Suppressor macrophage (primary cell): ENCODE measurements around the gene USP17L13.
"Not testable (repeated sequence)": the region's sequence is repeated elsewhere in the genome, so short reads cannot be mapped to it uniquely, and the experiment has no call there.

ENCODE experiments used
- DNase-seq, 4 experiments: peaks; one replicate each; pipeline ENCODE4 v3.0.0-alpha.2; 2020 to 2022
- total RNA-seq, 17 experiments: gene quantifications; one replicate each; lab custom pipeline; 2026; ENCODE audit warnings: mixed read lengths in 6 of 17, inconsistent platforms in 3 of 17; lab: John Stamatoyannopoulos, UW

USP17L13 gene, protein sequence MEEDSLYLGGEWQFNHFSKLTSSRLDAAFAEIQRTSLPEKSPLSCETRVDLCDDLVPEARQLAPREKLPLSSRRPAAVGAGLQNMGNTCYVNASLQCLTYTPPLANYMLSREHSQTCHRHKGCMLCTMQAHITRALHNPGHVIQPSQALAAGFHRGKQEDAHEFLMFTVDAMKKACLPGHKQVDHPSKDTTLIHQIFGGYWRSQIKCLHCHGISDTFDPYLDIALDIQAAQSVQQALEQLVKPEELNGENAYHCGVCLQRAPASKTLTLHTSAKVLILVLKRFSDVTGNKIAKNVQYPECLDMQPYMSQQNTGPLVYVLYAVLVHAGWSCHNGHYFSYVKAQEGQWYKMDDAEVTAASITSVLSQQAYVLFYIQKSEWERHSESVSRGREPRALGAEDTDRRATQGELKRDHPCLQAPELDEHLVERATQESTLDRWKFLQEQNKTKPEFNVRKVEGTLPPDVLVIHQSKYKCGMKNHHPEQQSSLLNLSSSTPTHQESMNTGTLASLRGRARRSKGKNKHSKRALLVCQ
- 0 reads per million in 17 experiments for total RNA-seq

DNA sequence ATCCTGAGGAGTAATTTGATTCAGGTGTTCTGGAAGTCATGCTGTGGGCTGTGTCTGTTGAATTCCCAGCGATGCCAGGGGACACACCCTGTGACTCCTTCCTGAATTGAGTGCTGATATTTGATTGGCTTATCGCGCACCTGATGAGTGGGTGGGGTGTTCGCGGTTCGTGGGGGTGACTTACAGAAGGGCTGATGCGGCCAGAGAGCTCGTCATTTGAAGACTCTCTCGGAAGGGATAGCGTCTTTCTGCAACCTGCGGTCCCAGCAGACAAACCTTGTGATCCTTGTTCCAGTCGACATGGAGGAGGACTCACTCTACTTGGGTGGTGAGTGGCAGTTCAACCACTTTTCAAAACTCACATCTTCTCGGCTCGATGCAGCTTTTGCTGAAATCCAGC is at the start of gene USP17L13:
Gene USP17L13, plus strand, starts transcription at position 301 of the 400 bp plus-strand sequence. Its CDS starts 0 bp downstream, at position 301.
- DNase-seq: not testable (repeated sequence)

DNA sequence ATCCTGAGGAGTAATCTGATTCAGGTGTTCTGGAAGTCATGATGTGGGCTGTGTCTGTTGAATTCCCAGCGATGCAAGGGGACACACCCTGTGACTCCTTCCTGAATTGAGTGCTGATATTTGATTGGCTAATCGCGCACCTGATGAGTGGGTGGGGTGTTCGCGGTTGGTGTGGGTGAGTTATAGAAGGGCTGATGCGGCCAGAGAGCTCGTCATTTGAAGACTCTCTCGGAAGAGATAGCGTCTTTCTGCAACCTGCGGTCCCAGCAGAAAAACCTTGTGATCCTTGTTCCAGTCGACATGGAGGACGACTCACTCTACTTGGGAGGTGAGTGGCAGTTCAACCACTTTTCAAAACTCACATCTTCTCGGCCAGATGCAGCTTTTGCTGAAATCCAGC is 14.3 kb upstream of the USP17L13 start, which contains the start of gene USP17L10:
Gene USP17L10, plus strand, starts transcription at position 301 of the 400 bp plus-strand sequence. Its CDS starts 0 bp downstream, at position 301.
- DNase-seq: not testable (repeated sequence)

DNA sequence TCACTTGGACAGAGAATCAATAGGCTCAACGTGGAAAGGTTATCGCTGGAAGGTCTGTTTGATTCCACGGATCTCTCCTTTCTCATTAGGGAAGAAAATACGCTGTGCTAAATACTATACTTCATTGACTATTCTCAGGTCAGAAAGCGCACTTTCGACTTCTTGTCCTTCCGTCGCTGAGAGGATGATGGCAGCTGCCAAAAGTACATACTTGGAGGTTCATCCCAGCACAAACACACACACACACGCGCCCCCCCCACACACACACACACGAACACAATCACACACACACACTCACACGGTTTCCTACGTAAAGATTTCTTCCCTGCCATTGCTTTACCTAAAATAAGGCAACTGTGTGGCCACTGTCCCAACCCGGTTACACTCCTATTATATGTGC is 10.0 kb upstream of the USP17L13 start:
- not testable (repeated sequence) for DNase-seq

DNA sequence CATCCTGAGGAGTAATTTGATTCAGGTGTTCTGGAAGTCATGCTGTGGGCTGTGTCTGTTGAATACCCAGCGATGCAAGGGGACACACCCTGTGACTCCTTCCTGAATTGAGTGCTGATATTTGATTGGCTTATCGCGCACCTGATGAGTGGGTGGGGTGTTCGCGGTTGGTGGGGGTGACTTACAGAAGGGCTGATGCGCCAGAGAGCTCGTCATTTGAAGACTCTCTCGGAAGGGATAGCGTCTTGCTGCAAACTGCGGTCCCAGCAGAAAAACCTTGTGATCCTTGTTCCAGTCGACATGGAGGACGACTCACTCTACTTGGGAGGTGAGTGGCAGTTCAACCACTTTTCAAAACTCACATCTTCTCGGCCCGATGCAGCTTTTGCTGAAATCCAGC is 9.6 kb upstream of the USP17L13 start, which contains the start of gene USP17L11:
Gene USP17L11, plus strand, starts transcription at position 301 of the 400 bp plus-strand sequence. Its CDS starts 0 bp downstream, at position 301.
- DNase-seq: not testable (repeated sequence)

DNA sequence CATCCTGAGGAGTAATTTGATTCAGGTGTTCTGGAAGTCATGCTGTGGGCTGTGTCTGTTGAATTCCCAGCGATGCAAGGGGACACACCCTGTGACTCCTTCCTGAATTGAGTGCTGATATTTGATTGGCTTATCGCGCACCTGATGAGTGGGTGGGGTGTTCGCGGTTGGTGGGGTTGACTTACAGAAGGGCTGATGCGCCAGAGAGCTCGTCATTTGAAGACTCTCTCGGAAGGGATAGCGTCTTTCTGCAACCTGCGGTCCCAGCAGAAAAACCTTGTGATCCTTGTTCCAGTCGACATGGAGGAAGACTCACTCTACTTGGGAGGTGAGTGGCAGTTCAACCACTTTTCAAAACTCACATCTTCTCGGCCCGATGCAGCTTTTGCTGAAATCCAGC is 4.8 kb upstream of the USP17L13 start, which contains the start of gene USP17L12:
Gene USP17L12, plus strand, starts transcription at position 301 of the 400 bp plus-strand sequence. Its CDS starts 0 bp downstream, at position 301.
- not testable (repeated sequence) for DNase-seq

DNA sequence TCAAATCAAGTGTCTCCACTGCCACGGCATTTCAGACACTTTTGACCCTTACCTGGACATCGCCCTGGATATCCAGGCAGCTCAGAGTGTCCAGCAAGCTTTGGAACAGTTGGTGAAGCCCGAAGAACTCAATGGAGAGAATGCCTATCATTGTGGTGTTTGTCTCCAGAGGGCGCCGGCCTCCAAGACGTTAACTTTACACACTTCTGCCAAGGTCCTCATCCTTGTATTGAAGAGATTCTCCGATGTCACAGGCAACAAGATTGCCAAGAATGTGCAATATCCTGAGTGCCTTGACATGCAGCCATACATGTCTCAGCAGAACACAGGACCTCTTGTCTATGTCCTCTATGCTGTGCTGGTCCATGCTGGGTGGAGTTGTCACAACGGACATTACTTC is 5.6 kb downstream of the USP17L13 start:
- DNase-seq: not testable (repeated sequence)

DNA sequence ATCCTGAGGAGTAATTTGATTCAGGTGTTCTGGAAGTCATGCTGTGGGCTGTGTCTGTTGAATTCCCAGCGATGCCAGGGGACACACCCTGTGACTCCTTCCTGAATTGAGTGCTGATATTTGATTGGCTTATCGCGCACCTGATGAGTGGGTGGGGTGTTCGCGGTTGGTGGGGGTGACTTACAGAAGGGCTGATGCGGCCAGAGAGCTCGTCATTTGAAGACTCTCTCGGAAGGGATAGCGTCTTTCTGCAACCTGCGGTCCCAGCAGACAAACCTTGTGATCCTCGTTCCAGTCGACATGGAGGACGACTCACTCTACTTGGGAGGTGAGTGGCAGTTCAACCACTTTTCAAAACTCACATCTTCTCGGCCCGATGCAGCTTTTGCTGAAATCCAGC is 9.4 kb downstream of the USP17L13 start, which contains the start of gene USP17L15:
Gene USP17L15, plus strand, starts transcription at position 301 of the 400 bp plus-strand sequence. Its CDS starts 0 bp downstream, at position 301.
- DNase-seq: not testable (repeated sequence)

DNA sequence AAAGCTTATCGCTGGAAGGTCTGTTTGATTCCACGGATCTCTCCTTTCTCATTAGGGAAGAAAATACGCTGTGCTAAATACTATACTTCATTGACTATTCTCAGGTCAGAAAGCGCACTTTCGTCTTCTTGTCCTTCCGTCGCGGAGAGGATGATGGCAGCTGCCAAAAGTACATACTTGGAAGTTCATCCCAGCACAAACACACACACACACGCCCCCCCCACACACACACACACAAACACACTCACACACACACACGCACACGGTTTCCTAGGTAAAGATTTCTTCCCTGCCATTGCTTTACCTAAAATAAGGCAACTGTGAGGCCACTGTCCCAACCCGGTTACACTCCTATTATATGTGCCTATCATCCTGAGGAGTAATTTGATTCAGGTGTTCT is 13.8 kb downstream of the USP17L13 start:
- DNase-seq: peak in 1 of 4 experiments; percentile 0

DNA sequence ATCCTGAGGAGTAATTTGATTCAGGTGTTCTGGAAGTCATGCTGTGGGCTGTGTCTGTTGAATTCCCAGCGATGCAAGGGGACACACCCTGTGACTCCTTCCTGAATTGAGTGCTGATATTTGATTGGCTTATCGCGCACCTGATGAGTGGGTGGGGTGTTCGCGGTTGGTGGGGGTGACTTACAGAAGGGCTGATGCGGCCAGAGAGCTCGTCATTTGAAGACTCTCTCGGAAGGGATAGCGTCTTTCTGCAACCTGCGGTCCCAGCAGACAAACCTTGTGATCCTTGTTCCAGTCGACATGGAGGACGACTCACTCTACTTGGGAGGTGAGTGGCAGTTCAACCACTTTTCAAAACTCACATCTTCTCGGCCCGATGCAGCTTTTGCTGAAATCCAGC is 18.9 kb downstream of the USP17L13 start, which contains the start of gene USP17L17:
Gene USP17L17, plus strand, starts transcription at position 301 of the 400 bp plus-strand sequence. Its CDS starts 0 bp downstream, at position 301.
- DNase-seq: not testable (repeated sequence)

DNA sequence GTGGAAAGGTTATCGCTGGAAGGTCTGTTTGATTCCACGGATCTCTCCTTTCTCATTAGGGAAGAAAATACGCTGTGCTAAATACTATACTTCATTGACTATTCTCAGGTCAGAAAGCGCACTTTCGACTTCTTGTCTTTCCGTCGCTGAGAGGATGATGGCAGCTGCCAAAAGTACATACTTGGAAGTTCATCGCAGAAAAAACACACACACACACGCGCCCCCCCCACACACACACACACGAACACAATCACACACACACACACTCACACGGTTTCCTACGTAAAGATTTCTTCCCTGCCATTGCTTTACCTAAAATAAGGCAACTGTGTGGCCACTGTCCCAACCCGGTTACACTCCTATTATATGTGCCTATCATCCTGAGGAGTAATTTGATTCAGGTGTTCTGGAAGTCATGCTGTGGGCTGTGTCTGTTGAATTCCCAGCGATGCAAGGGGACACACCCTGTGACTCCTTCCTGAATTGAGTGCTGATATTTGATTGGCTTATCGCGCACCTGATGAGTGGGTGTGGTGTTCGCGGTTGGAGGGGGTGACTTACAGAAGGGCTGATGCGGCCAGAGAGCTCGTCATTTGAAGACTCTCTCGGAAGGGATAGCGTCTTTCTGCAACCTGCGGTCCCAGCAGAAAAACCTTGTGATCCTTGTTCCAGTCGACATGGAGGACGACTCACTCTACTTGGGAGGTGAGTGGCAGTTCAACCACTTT is 23.4 kb downstream of the USP17L13 start, which contains the start of gene USP17L18:
Gene USP17L18, plus strand, starts transcription at position 678 of the 728 bp plus-strand sequence. Its CDS starts 0 bp downstream, at position 678.
- peak in 1 of 4 experiments; percentile 0 for DNase-seq

DNA sequence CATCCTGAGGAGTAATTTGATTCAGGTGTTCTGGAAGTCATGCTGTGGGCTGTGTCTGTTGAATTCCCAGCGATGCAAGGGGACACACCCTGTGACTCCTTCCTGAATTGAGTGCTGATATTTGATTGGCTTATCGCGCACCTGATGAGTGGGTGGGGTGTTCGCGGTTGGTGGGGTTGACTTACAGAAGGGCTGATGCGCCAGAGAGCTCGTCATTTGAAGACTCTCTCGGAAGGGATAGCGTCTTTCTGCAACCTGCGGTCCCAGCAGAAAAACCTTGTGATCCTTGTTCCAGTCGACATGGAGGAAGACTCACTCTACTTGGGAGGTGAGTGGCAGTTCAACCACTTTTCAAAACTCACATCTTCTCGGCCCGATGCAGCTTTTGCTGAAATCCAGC is 28.4 kb downstream of the USP17L13 start, which contains the start of gene USP17L19:
Gene USP17L19, plus strand, starts transcription at position 301 of the 400 bp plus-strand sequence. Its CDS starts 0 bp downstream, at position 301.
- DNase-seq: not testable (repeated sequence)

DNA sequence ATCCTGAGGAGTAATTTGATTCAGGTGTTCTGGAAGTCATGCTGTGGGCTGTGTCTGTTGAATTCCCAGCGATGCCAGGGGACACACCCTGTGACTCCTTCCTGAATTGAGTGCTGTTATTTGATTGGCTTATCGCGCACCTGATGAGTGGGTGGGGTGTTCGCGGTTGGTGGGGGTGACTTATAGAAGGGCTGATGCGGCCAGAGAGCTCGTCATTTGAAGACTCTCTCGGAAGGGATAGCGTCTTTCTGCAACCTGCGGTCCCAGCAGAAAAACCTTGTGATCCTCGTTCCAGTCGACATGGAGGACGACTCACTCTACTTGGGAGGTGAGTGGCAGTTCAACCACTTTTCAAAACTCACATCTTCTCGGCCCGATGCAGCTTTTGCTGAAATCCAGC is 33.1 kb downstream of the USP17L13 start, which contains the start of gene USP17L20:
Gene USP17L20, plus strand, starts transcription at position 301 of the 400 bp plus-strand sequence. Its CDS starts 0 bp downstream, at position 301.
- not testable (repeated sequence) for DNase-seq

DNA sequence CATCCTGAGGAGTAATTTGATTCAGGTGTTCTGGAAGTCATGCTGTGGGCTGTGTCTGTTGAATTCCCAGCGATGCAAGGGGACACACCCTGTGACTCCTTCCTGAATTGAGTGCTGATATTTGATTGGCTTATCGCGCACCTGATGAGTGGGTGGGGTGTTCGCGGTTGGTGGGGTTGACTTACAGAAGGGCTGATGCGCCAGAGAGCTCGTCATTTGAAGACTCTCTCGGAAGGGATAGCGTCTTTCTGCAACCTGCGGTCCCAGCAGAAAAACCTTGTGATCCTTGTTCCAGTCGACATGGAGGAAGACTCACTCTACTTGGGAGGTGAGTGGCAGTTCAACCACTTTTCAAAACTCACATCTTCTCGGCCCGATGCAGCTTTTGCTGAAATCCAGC is 37.9 kb downstream of the USP17L13 start, which contains the start of gene USP17L21:
Gene USP17L21, plus strand, starts transcription at position 301 of the 400 bp plus-strand sequence. Its CDS starts 0 bp downstream, at position 301.
- not testable (repeated sequence) for DNase-seq

DNA sequence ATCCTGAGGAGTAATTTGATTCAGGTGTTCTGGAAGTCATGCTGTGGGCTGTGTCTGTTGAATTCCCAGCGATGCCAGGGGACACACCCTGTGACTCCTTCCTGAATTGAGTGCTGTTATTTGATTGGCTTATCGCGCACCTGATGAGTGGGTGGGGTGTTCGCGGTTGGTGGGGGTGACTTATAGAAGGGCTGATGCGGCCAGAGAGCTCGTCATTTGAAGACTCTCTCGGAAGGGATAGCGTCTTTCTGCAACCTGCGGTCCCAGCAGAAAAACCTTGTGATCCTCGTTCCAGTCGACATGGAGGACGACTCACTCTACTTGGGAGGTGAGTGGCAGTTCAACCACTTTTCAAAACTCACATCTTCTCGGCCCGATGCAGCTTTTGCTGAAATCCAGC is 42.6 kb downstream of the USP17L13 start, which contains the start of gene USP17L22:
Gene USP17L22, plus strand, starts transcription at position 301 of the 400 bp plus-strand sequence. Its CDS starts 0 bp downstream, at position 301.
- DNase-seq: not testable (repeated sequence)

DNA sequence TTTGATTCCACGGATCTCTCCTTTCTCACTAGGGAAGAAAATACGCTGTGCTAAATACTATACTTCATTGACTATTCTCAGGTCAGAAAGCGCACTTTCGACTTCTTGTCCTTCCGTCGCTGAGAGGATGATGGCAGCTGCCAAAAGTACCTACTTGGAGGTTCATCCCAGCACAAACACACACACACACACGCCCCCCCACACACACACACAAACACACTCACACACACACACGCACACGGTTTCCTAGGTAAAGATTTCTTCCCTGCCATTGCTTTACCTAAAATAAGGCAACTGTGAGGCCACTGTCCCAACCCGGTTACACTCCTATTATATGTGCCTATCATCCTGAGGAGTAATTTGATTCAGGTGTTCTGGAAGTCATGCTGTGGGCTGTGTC is 47.0 kb downstream of the USP17L13 start:
- not testable (repeated sequence) for DNase-seq
